Loucy (cell line): ENCODE data around the gene MYO3B.

Experiments
- H2AFZ ChIP-seq: fragments of 200-600 bp; sonication (generic); 2 replicates; pipeline ENCODE4 v1.6.0; 2016; ENCODE audit warnings: antibody characterized with exemption, mild to moderate bottlenecking, low read length, moderate library complexity
- H3F3A ChIP-seq: fragments of 200-600 bp; 2 replicates; pipeline ENCODE4 v1.6.0; 2016; ENCODE audit warnings: antibody characterized with exemption, low read depth, mild to moderate bottlenecking
- H3K27me3 ChIP-seq: fragments of 200-600 bp; sonication (generic); 2 replicates; pipeline ENCODE4 v1.6.1; 2014; ENCODE audit warnings: low read length, mild to moderate bottlenecking; ENCODE audit not compliant: insufficient read depth, poor library complexity, severe bottlenecking
- H3K36me3 ChIP-seq: fragments of 200-600 bp; sonication (generic); 2 replicates; pipeline ENCODE4 v1.6.1; 2016; ENCODE audit warnings: low read length; ENCODE audit not compliant: insufficient read depth
- H3K4me1 ChIP-seq: fragments of 200-600 bp; sonication (generic); 2 replicates; pipeline ENCODE4 v1.5.1; 2014; ENCODE audit warnings: low read length, mild to moderate bottlenecking; ENCODE audit not compliant: insufficient read depth, poor library complexity, severe bottlenecking
- H3K4me2 ChIP-seq: fragments of 200-600 bp; sonication (generic); 2 replicates; pipeline ENCODE4 v1.6.0; 2014; ENCODE audit warnings: antibody characterized with exemption, low read length, low read depth, mild to moderate bottlenecking; ENCODE audit not compliant: poor library complexity, severe bottlenecking
- H3K4me3 ChIP-seq: fragments of 200-600 bp; sonication (generic); 2 replicates; pipeline ENCODE4 v1.5.1; 2014; ENCODE audit warnings: low read length, mild to moderate bottlenecking, mixed read lengths; ENCODE audit not compliant: poor library complexity, severe bottlenecking
- H3K79me2 ChIP-seq: fragments of 200-600 bp; sonication (generic); 2 replicates; pipeline ENCODE4 v1.6.1; 2014; ENCODE audit warnings: low read length; ENCODE audit not compliant: insufficient read depth
- H3K9ac ChIP-seq: fragments of 200-600 bp; sonication (generic); 2 replicates; pipeline ENCODE4 v1.6.0; 2014; ENCODE audit warnings: mild to moderate bottlenecking, low read depth, low read length, moderate library complexity; ENCODE audit not compliant: poor library complexity, severe bottlenecking
- H3K9me2 ChIP-seq: fragments of 200-600 bp; sonication (generic); replicated peaks from 2 replicates; pipeline ENCODE4 v1.6.1; 2016; ENCODE audit warnings: low read depth, low read length, mixed read lengths
- H3K9me3 ChIP-seq: fragments of 200-600 bp; sonication (generic); 2 replicates; pipeline ENCODE4 v1.6.1; 2014; ENCODE audit warnings: mild to moderate bottlenecking, antibody characterized with exemption, low read length, low read depth; ENCODE audit not compliant: insufficient read depth
- H4K20me1 ChIP-seq: fragments of 200-600 bp; sonication (generic); 2 replicates; pipeline ENCODE4 v1.6.0; 2014; ENCODE audit warnings: antibody characterized with exemption, low read length, mild to moderate bottlenecking; ENCODE audit not compliant: insufficient read depth, poor library complexity, severe bottlenecking
- EZH2phosphoT487 ChIP-seq: fragments of 200-600 bp; IDR thresholded peaks from 2 replicates; pipeline ENCODE4 v1.6.1; 2018; ENCODE audit warnings: antibody characterized with exemption, mild to moderate bottlenecking, moderate library complexity, borderline replicate concordance
- TF ChIP-seq, protein P1 (sequence below): fragments of 200-600 bp; sonication (generic); conservative IDR thresholded peaks from 2 replicates; pipeline ENCODE4 v1.5.1; 2014; ENCODE audit warnings: mild to moderate bottlenecking, antibody characterized with exemption, low read length

MYO3B gene

GRCh38 chr2:170144761-170145160 is 33.2 kb upstream of the MYO3B start:
- H3K4me2 ChIP-seq, result no peak overlapping the region
- no peaks in the 10 kb centered on the region for H3K9me3 ChIP-seq
- H3K9me2 ChIP-seq, result no peaks in the 10 kb centered on the region
- no peaks in the 10 kb centered on the region for H3K36me3 ChIP-seq
- H2AFZ ChIP-seq, result no peak overlapping the region
- no peak for TF ChIP-seq EZH2phosphoT487
- TF ChIP-seq, protein P1, sequence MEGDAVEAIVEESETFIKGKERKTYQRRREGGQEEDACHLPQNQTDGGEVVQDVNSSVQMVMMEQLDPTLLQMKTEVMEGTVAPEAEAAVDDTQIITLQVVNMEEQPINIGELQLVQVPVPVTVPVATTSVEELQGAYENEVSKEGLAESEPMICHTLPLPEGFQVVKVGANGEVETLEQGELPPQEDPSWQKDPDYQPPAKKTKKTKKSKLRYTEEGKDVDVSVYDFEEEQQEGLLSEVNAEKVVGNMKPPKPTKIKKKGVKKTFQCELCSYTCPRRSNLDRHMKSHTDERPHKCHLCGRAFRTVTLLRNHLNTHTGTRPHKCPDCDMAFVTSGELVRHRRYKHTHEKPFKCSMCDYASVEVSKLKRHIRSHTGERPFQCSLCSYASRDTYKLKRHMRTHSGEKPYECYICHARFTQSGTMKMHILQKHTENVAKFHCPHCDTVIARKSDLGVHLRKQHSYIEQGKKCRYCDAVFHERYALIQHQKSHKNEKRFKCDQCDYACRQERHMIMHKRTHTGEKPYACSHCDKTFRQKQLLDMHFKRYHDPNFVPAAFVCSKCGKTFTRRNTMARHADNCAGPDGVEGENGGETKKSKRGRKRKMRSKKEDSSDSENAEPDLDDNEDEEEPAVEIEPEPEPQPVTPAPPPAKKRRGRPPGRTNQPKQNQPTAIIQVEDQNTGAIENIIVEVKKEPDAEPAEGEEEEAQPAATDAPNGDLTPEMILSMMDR, result no peak
- no peaks in the 10 kb centered on the region for H3F3A ChIP-seq
- no peak overlapping the region for H3K4me3 ChIP-seq
- H3K4me1 ChIP-seq, result peaks cover 27% of the 10 kb centered on the region
- H3K79me2 ChIP-seq, result no peaks in the 10 kb centered on the region
- no peaks in the 10 kb centered on the region for H4K20me1 ChIP-seq
- no peak overlapping the region for H3K9ac ChIP-seq
- H3K27me3 ChIP-seq, result no peaks in the 10 kb centered on the region

DNA sequence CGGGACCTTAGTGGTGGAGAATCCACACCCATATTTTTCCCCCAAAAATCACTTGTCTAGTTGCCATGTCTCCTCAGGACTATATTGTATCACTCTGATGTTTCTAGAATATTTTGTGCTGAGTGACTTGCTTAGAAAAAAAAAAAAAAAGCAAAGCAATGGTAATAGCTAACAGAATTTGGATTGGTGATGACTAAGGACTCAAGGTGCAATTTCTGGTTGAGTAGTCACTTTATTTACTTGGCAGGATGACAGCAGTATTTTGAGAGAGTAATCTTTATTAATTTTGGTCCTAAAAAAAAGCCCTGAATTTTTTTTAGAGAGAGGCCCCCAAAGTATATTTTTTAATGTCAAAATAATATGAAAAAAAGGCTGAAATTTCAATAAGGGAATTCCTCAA is 32.8 kb upstream of the MYO3B start:
- Histone ChIP-seq H3K79me2 (no peaks in the 10 kb centered on the region), H3K4me1 (peaks cover 23% of the 10 kb centered on the region), H4K20me1 (no peaks in the 10 kb centered on the region), H3K9ac (no peak overlapping the region), H3F3A (no peaks in the 10 kb centered on the region), H3K4me3 (no peak overlapping the region), H3K4me2 (no peak overlapping the region), H3K27me3 (no peaks in the 10 kb centered on the region), H3K36me3 (no peaks in the 10 kb centered on the region), H2AFZ (no peak overlapping the region), H3K9me3 (no peaks in the 10 kb centered on the region), H3K9me2 (no peaks in the 10 kb centered on the region)
- TF ChIP-seq, protein P1, result no peak
- TF ChIP-seq EZH2phosphoT487, result no peak

- no peaks in the 10 kb centered on the region for H3K79me2 ChIP-seq
- H3K27me3 ChIP-seq, result no peaks in the 10 kb centered on the region
- no peak overlapping the region for H3K4me2 ChIP-seq
- peaks cover 16% of the 10 kb centered on the region for H3K4me1 ChIP-seq
- H3K9me3 ChIP-seq, result no peaks in the 10 kb centered on the region
- H3K9me2 ChIP-seq, result no peaks in the 10 kb centered on the region
- no peak overlapping the region for H3K9ac ChIP-seq
- no peaks in the 10 kb centered on the region for H4K20me1 ChIP-seq
- no peak for TF ChIP-seq EZH2phosphoT487
- TF ChIP-seq, protein P1, result no peak
- no peaks in the 10 kb centered on the region for H3K36me3 ChIP-seq
- no peak overlapping the region for H2AFZ ChIP-seq
- H3F3A ChIP-seq, result no peaks in the 10 kb centered on the region
- no peak overlapping the region for H3K4me3 ChIP-seq
These were observed 32.1 kb upstream of the MYO3B start for GRCh38 chr2:170145675-170146432.
